ENCODE measurements around the gene PAPPA2.
A peak's percentile ranks its signal among the peaks of the same experiment; 100 is the strongest.

The PAPPA2 gene

GRCh38 chr1:176543360-176544129 is 80.6 kb downstream of the PAPPA2 start (continued):
- TF ChIP-seq ELK4 (IDR thresholded peaks at IDR 0.05; ENCODE audit: borderline replicate concordance, low read depth, low read length) (no peak), ZNF585B (tag by site-specific recombination; IDR thresholded peaks at IDR 0.05) (no peak), ZNF645 (tag by site-specific recombination; IDR thresholded peaks at IDR 0.05) (no peak), ZNF248 (tag by site-specific recombination; IDR thresholded peaks at IDR 0.05) (no peak), ZNF18 (tag by site-specific recombination; IDR thresholded peaks at IDR 0.05) (no peak), GLIS1 (tag by site-specific recombination; IDR thresholded peaks at IDR 0.05) (no peak), ZNF501 (tag by site-specific recombination; IDR thresholded peaks at IDR 0.05) (no peak), ZNF174 (tag by site-specific recombination; IDR thresholded peaks at IDR 0.05) (no peak)

- Histone ChIP-seq H3K36me3 (ENCODE audit: control insufficient read depth in 2 of 2, insufficient read depth in 1 of 2, low read length in 2 of 2) (no peaks in the 10 kb centered on the region), H3K9me3 (ENCODE audit: control insufficient read depth, insufficient read depth, low read depth, low read length) (no peaks in the 10 kb centered on the region), H3K4me1 (ENCODE audit: control insufficient read depth, insufficient read depth, low read length) (no peaks in the 10 kb centered on the region), H3K4me3 (ENCODE audit: low read depth, low read length) (no peak overlapping the region), H3K27ac (ENCODE audit: extremely low read depth, low read depth, low read length) (no peak overlapping the region)
- CTCF ChIA-PET, result no interaction called here
- POLR2A ChIA-PET, result no interaction called here
- TF ChIP-seq ZNF202 (tag by site-specific recombination; IDR thresholded peaks at IDR 0.05; ENCODE audit: borderline replicate concordance), result peak; percentile 90; the same call in 1 of the 2 replicates
- TF ChIP-seq ZNF341 (tag by site-specific recombination; IDR thresholded peaks at IDR 0.05; ENCODE audit: low read depth), result 0 out of 2 replicates have a peak, but pooled peaks have one; percentile 28
- TF ChIP-seq ZNF449 (tag by site-specific recombination; IDR thresholded peaks at IDR 0.05), result no peak
- TF ChIP-seq ZNF324 (tag by site-specific recombination; IDR thresholded peaks at IDR 0.05), result no peak
- TF ChIP-seq SP3 (tag by site-specific recombination; IDR thresholded peaks at IDR 0.05), result no peak
- no peak for TF ChIP-seq ZNF473 (tag by site-specific recombination; IDR thresholded peaks at IDR 0.05)
- TF ChIP-seq TRIM28 (IDR thresholded peaks at IDR 0.05; ENCODE audit: borderline replicate concordance, low read length), result no peak
- TF ChIP-seq ZNF629 (tag by site-specific recombination; IDR thresholded peaks at IDR 0.05), result peak; percentile 48
- TF ChIP-seq ZBTB20 (tag by site-specific recombination; IDR thresholded peaks at IDR 0.05), result no peak
- TF ChIP-seq ZNF560 (tag by site-specific recombination; IDR thresholded peaks at IDR 0.05; ENCODE audit: borderline replicate concordance), result peak; percentile 44; the same call in 1 of the 2 replicates
- TF ChIP-seq REST (tag by site-specific recombination; IDR thresholded peaks at IDR 0.05), result peak; percentile 62
- TF ChIP-seq ZNF704 (tag by site-specific recombination; IDR thresholded peaks at IDR 0.05), result no peak
- no peak for TF ChIP-seq ZNF155 (tag by site-specific recombination; IDR thresholded peaks at IDR 0.05)
- no peak for TF ChIP-seq ZFHX2 (tag by site-specific recombination; conservative IDR thresholded peaks at IDR 0.05)
- TF ChIP-seq ZNF692 (tag by site-specific recombination; IDR thresholded peaks at IDR 0.05), result no peak
- no peak for TF ChIP-seq TCF7L2 (IDR thresholded peaks at IDR 0.05; ENCODE audit: borderline replicate concordance, low read depth, low read length)
Measured at GRCh38 chr1:176545034-176545639, 82.2 kb downstream of the PAPPA2 start.
